NCI-H1092 (cell line): Measurements from ENCODE around the gene AAK1.
A peak's percentile ranks its signal among the peaks of the same experiment; 100 is the strongest.

Experiments
- DNase-seq: peaks from one replicate; lab custom pipeline; 2025; lab: John Stamatoyannopoulos, UW

Gene AAK1

GRCh38 chr2:69538872-69539548, 104.5 kb downstream of the AAK1 start:
- no peak for DNase-seq

- no peak for DNase-seq
Observed at GRCh38 chr2:69538249-69538648, 105.3 kb downstream of the AAK1 start.

GRCh38 chr2:69535817-69536241, 107.7 kb downstream of the AAK1 start:
- no peak for DNase-seq

- no peak for DNase-seq
Observed at GRCh38 chr2:69531186-69531585, 112.4 kb downstream of the AAK1 start.

- DNase-seq: no peak
Observed at GRCh38 chr2:69529480-69529879, 114.1 kb downstream of the AAK1 start.

GRCh38 chr2:69525261-69525660, 118.3 kb downstream of the AAK1 start:
- no peak for DNase-seq

- DNase-seq: no peak
Observed at GRCh38 chr2:69524799-69525198, 118.7 kb downstream of the AAK1 start.

- no peak for DNase-seq
Observed at GRCh38 chr2:69521747-69522146, 121.8 kb downstream of the AAK1 start.

- DNase-seq: no peak
Observed at GRCh38 chr2:69518841-69519240, 124.7 kb downstream of the AAK1 start.

GRCh38 chr2:69517410-69517809, 126.1 kb downstream of the AAK1 start:
- DNase-seq: no peak

GRCh38 chr2:69514819-69515218, 128.7 kb downstream of the AAK1 start:
- DNase-seq: no peak

- DNase-seq: no peak
Observed at GRCh38 chr2:69514406-69514805, 129.1 kb downstream of the AAK1 start.

- DNase-seq: no peak
Observed at GRCh38 chr2:69512446-69512845, 131.1 kb downstream of the AAK1 start.

GRCh38 chr2:69510204-69510603, 133.3 kb downstream of the AAK1 start:
- no peak for DNase-seq

GRCh38 chr2:69509750-69510140, 133.8 kb downstream of the AAK1 start:
- no peak for DNase-seq

GRCh38 chr2:69509011-69509749, 134.4 kb downstream of the AAK1 start:
- DNase-seq: no peak

GRCh38 chr2:69505710-69506109, 137.8 kb downstream of the AAK1 start:
- DNase-seq: no peak

GRCh38 chr2:69501301-69501700, 142.2 kb downstream of the AAK1 start:
- no peak for DNase-seq

- DNase-seq: no peak
Observed at GRCh38 chr2:69499966-69500365, 143.6 kb downstream of the AAK1 start.

- DNase-seq: no peak
Observed at GRCh38 chr2:69499242-69499641, 144.3 kb downstream of the AAK1 start.

- no peak for DNase-seq
Observed at GRCh38 chr2:69495861-69496260, 147.7 kb downstream of the AAK1 start.

GRCh38 chr2:69495008-69495407, 148.5 kb downstream of the AAK1 start:
- DNase-seq: no peak

GRCh38 chr2:69494126-69494525, 149.4 kb downstream of the AAK1 start:
- DNase-seq: no peak

GRCh38 chr2:69493268-69493667, 150.3 kb downstream of the AAK1 start:
- peak; percentile 49 for DNase-seq
